22Rv1 (cell line): ENCODE data around the gene TRIB2.

Experiments used
- ZFX ChIP-seq: fragments of 450-650 bp; IDR thresholded peaks from 2 replicates; pipeline ENCODE4 v1.6.1; 2017; ENCODE audit warnings: antibody characterized with exemption, borderline replicate concordance
- TF ChIP-seq, protein P1 (sequence below): fragments of 450-650 bp; IDR thresholded peaks from 2 replicates; pipeline ENCODE4 v1.5.1; 2017; ENCODE audit warnings: mild to moderate bottlenecking

DNA sequence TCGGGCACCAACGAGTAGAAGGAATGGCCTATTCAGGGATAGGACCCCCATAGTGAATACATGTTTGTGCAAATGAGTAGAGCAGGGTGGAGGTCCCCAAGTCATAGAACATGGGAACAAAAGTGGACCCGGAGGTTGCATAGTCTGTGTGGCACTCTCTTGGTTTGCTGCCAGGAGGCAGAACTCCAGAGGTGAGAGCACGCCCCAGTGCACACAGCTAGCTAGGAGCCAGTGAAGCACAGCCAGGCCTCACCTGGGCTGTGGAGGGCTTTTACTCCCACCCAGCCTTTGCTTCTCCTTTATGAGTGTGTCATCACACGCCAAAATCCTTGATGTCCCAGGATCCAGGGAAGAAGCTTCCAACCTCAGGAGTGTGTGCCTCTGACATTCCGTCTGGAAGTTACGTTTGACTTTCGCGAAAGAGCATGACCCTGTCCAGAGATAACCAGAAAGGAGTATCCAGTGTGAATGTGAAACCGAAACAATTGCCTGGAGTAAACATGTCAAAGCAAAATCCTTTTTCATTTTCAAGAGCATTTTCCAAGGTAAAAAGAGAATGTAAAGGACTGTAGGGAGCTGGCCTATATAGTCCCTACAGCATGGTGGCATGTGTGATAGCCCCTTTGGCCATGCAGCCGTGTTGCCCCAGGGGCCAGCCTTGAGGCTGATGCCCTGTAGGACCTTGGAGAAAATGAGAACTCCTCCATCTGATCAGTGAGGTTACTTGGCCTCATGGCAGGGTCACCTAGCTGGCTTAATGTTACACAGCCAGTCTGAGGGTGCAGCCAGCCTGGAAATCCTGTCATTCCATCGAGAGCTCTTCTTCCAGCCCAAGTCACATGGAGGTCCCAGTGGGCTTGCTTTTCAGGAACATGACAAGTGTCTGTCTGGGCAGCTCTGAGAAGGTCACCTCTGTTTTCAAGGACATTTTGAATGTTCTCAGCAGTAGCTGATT is 8.8 kb downstream of the TRIB2 start:
- TF ChIP-seq, protein P1, sequence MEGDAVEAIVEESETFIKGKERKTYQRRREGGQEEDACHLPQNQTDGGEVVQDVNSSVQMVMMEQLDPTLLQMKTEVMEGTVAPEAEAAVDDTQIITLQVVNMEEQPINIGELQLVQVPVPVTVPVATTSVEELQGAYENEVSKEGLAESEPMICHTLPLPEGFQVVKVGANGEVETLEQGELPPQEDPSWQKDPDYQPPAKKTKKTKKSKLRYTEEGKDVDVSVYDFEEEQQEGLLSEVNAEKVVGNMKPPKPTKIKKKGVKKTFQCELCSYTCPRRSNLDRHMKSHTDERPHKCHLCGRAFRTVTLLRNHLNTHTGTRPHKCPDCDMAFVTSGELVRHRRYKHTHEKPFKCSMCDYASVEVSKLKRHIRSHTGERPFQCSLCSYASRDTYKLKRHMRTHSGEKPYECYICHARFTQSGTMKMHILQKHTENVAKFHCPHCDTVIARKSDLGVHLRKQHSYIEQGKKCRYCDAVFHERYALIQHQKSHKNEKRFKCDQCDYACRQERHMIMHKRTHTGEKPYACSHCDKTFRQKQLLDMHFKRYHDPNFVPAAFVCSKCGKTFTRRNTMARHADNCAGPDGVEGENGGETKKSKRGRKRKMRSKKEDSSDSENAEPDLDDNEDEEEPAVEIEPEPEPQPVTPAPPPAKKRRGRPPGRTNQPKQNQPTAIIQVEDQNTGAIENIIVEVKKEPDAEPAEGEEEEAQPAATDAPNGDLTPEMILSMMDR, result no peak
- no peak for TF ChIP-seq ZFX
